Inflammatory macrophage (primary cell): ENCODE measurements around the gene TCTN2.

Experiments
- DNase-seq, 2 donors: peaks; one replicate each; pipeline ENCODE4 v3.0.0-alpha.2; 2020 to 2022

Gene TCTN2

DNA sequence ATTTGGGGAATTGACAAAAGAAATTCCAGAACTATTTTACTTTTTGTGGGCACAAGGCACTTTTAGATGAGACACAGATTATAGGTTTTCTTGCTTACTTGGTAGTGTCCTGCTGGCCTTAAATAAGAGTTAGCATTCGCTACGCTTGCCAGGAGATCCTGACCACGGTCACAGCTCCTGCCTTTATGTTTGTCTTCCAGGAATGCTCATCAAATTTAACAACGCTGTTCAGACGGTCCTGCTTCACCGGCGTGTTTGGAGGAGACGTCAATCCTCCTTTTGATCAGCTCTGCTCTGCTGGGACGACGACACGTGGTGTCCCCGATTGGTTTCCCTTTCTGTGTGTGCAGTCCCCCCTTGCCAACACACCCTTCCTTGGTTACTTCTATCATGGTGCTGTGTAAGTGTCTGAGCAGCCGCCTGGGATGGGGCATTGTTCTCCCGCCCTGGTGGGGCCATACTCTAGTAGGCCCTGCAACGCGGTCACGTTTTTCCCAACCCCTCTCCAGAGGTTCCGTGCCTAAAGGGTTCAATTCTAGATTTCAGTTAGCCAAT lies 15.8 kb downstream of the TCTN2 start:
- DNase-seq: no peak

DNA sequence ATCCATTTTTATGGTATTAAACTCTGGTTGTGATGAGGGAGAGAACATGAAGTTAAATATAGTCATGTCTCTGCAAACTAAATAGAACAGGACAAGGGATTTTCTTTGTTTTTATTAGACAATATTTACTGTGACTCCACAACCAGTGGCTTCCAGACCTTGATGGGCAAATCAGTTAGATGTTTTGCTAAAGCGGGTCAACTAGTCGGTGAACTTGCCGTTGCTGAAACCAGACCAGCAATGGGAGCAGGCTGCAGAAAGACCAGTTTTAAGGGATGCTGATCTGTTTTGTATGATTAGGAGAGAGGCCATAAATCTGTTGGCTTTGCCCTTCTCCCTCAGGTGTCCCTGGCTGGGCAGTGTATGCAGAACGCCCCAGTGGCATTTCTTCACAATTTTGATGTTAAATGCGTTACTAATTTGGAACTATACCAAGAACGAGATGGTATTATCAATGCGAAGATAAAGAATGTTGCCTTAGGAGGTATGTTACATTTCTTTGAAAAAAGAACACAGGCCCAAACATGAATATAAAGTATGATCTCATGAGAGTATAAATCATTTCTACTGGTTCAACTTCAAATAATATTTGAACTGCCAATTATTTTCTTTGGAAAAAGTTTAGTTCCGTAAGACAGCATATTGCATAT lies 19.4 kb downstream of the TCTN2 start:
- no peak for DNase-seq

DNA sequence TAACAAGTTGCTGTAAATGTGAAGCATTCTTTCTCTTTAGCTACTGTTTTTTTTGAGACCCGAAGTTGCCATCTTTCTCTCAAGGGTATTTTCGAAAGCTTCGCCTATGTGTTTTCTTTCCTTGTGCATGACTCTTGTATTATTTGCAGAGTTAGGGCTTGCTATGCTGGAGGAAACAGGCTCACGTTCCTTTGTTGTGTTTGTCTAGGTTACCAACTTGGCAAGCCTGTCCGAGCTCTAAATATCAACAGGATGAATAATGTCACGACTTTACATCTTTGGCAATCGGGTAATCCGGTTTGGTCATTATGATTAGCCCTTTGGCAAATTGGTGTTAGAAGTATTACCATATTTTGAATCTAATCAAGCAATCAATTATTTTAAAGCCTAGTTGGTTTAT lies 25.3 kb downstream of the TCTN2 start:
- DNase-seq: no peak

DNA sequence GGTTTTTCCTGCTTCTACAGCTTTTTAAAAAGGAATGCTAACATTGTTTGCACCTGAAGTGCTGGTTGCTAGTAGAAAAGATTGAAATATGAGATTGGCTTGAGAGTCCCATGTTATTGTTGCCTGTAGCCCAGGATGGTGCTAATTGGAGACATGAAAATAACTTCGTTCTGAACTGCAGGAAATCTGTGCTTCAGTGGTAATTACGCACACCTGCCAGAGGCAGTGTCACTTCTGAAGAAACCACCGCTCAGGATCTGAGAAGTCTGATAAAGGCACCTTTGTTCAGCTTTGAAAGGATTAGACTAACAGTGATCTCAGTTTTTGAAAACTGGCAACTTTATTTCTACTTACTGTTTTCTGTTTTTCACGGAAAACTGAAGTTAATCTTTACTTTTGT lies 25.7 kb downstream of the TCTN2 start:
- DNase-seq: no peak

DNA sequence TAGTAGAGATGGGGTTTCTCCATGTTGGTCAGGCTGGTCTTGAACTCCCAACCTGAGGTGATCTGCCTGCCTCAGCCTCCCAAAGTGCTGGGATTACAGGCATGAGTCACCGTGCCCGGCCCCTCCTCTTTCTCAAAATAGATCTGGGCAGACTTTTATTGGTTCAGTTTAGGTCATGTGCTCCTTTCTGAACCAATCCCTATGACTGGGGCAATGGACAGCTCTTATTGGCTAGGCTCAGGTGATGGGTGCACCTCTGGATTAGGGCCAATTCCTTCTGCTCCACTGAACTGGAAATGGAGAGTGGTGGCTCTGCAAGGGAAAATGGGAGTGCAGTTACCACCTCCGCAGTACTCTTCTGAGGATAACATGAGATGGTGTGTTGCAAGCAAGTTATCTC lies 35.0 kb downstream of the TCTN2 start:
- DNase-seq: no peak

DNA sequence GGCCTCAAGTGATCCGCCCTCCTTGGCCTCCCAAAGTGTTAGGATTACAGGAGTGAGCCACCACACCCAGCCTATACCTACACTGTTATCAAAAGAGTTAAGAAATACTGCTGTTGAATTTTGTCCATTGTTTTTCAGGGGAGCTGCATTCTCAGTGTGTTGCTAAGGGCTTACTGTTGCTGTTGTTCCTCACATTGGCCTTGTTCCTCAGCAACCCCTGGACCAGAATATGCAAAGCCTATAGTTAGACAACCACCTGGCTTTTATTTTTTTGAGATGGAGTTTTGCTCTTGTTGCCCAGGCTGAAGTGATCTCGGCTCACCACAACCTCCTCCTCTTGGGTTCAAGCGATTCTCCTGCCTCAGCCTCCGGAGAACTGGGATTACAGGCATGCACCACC lies 36.6 kb downstream of the TCTN2 start:
- DNase-seq: no peak

DNA sequence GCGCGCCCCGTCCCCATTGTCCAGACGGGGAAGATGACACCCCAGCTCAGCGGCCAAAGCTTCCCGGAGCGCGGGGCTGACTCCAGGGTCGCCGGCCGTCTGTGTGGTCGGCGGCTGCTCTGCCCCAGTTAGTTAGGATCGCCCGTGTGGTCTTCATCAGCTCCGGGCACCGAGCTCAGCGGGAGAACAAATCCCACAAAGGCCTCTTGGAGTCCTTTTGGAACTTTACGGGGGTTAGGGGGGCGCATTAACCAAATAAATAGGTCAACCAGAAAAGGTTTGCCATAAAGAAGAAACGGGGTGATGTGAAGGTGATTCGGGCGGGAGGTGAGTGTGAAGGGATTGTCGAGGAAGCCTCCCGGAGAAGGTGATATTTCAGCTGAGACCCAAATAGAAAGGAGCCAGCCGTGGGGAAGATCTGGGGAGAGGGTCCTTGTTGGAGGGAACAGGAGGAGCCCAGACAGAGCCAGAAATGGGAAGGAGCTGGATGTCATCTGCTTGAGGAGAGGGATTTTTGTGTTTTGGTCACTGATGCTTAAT lies 41.9 kb downstream of the TCTN2 start:
- no peak for DNase-seq

DNA sequence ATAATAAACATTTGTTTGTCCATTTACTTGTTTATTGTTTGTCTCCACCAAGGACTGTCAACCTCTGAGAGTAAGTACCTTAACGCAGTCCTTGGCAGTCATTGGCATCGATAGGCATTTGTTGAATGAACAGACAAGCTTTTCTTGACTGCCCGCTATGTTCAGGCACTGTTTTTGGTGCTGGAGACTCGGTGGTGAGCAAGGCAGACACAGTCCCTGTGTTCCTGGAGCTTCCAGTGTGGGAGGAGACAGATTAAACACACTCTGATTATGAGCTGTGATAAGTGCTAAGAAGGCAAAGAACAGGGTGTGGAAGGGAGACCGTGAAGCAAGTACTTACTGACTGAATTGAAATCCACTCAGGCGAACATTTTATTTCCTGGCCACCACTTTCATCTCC lies 42.5 kb downstream of the TCTN2 start:
- DNase-seq: no peak

DNA sequence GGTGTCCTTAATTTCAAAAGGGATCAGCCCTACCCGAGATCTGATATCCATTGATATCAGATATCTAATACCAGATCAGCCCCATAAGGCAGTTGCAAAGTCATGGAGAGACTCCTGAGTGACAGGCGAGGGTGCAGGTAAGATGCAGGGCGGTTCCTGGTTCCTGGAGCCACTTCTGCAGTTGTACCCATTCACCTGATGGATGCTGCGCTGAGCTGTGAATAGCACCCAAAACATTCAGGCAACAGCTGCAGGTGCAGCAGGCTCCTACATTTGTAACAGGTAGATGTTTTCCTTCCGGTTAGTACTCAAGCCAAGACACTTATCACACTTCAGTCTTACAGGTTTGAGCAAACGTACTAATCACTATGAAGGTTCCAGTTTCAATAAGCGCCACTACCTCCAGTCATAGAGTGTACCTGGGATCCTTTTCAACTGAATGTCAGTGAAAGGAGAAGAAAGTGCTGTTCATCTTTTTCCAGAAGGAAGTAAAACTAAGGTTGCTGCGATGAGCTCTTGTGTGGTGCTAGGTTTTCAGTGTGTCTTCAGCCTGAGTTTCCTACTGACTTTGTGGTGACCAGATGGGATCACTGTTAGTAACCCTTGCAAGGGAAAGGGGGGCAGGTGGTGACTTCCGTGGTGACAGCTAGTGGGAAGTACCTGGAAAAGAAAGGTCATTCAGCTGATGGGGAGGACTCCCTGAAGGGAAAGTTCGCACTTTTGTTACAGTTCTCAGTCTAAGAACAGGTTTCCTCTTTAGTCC lies 43.1 kb downstream of the TCTN2 start:
- DNase-seq: peak in 1 of 2 donors; percentile 5

DNA sequence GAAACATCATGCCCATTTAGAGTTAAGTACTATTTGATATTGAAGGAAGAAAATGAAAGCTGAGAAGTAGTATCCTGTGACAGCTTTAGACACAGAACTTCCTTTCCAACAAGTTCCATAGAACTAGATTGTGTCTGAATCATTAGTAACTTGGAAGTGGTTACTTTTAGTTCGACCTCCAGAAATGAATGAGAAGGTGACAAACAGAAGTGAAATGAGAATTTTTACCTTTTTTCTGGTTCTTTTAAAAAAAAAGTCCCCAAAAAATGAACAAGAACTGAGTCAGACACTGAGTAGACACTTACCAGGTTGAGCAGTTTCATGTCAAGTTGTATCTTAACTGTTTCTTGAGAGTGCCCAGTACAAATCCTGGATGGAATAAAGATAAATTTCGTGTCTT lies 44.3 kb downstream of the TCTN2 start:
- DNase-seq: no peak

DNA sequence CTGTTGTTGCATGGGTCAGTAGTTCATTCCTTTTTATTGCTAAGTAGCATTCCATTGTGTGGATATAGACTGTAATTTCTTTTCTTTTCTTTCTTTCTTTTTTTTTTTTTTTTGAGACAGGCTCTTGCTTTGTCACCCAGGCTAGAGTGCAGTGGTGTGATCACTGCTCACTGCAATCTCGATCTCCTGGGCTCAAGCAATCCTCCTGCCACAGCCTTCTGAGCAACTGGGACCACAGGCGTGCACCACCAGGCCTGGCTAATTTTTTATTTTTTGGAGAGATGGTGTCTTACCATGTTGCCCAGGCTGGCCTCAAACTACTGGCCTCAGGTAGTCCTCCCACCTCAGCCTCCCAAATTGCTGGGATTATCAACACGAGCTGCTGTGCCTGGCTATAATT lies 46.4 kb downstream of the TCTN2 start:
- DNase-seq: no peak

DNA sequence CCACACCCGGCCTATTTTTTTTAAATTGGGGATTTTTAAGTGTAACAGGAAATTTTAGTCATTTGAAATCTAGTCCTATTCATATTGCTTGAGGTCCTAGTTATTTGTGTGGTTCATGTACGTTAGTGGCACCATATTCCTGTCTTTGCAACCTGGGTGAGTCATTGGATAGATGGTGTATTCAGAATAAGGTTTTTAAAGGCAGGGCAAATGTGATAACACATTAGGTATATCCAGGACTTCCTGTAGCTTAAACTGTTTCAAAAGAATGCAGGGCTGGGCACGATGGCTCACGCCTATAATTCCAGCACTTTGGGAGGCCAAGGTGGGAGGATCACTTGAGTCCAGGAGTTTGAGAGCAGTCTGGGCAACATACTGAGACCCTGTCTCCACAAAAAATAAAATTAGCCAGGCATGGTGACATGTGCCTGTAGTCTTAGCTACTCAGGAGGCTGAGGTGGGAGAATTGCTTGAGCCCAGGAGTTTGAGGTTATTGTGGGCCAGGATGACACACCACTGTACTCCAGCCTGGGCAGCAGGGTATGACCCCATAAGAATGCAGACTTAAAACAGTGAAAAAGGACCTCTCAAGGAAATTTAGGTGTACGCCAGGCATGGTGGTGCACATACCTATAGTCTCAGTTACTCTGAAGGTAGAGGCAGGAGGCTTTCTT lies 49.4 kb downstream of the TCTN2 start:
- DNase-seq: no peak

DNA sequence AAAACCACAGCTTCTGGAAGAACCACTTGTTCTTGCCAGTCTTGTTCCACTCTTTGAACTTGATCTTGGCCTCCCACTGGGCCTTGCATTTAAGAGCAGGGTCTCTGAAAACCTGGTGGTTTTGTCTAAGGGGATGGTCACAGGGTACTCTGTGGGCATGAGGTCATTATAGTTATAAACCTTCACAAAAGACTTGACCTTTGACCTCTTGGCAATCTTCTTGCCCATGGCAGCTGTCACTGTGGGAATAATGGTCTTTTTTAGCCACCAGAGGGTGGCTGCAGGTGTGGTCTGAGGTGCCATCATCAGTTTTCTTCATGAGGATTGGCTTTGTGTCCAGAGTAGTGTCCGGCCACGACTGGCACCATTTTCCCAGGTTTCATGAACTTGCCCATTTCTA lies 50.3 kb downstream of the TCTN2 start:
- no peak for DNase-seq

DNA sequence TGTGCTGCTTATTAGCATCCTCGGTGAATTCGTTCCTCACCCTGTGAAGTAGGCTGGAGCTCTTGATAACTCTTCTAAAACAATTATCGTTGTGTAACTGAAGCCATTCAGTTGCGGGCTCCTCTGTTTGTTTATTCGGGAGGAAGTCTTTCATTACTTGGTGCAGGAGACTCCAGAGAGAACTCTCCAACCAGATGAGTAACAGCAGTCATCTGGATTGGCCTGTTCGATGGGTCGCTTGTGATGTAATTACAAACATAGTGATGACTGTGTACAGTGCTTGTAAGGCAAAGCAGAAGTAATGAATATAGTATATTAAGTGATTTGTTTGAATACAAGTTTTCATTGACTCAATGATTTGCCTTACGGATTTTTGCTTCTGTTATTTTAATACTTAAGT lies 52.1 kb downstream of the TCTN2 start:
- DNase-seq: peak in 1 of 2 donors; percentile 17

DNA sequence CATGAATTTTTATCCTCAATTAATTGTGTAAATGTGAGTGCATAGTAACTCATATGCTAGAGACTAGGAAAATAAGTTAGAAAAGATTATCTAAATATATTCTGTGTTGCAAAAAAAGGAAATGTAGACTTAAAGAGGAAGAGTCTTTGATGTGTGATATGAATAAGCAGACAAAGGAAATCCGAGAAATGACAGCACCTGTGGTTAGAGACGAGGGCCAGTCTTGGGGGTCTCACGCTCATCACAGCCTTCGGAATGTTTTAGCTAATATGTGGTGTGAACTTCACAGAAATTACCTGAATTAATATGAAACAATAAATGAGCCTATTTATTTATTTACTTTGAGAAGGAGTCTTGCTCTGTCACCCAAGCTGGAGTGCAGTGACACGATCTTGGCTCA lies 52.9 kb downstream of the TCTN2 start:
- no peak for DNase-seq

DNA sequence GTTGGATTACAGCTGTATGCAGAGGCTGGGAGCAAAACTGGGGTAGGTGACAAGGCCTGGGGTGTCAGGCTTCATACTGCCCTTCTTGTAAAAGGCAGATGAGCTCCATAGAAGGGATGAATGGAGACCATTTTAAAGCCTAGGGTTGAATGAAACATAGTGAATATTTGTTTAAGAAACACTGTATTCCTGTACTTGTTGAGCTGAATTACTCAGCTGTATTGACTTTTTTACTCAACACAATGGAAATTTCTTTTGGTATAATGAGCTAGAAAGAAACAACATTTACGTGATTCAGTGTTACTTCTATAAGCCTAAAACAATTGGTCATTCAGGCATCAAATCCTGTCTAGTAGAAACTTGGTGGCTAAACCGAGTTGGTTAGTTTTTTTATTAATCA lies 55.3 kb downstream of the TCTN2 start:
- no peak for DNase-seq

DNA sequence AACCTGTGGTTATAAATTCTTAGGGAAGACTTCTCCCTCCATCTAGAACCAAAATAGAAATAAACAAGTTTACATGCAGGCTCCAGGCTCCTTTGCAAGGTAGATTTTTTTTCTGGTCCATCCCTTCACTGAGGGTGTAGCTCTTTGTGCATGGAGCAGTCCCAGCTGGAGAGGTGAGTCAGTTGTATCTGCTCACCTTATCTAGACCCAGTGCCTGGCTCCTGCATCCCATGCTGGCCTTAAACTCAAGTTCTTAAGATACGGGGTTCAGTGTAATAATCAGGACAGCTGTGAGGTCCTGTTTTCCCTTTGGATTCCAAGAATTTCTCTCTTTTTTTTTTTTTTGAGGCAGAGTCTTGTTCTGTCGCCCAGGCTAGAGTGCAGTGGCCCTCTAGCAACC lies 56.0 kb downstream of the TCTN2 start:
- DNase-seq: no peak

DNA sequence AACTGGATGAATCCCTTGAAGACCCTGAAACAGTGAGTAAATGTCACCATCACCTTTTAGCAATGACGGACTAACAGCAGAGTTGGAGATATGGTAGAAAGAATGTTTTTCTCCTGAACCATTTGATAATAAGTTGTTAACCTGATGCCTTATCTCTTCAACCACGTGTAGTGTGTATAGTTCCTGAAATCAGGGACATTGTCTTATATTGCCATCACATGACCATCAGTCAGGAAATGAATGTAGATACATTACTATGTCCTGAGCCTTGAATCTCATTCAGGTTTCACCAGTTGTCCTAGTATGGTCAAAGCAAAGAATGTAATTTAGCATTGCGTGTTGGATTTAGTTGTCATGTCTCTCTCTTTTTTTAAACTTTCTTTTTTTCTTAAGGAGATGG lies 57.0 kb downstream of the TCTN2 start:
- DNase-seq: no peak

DNA sequence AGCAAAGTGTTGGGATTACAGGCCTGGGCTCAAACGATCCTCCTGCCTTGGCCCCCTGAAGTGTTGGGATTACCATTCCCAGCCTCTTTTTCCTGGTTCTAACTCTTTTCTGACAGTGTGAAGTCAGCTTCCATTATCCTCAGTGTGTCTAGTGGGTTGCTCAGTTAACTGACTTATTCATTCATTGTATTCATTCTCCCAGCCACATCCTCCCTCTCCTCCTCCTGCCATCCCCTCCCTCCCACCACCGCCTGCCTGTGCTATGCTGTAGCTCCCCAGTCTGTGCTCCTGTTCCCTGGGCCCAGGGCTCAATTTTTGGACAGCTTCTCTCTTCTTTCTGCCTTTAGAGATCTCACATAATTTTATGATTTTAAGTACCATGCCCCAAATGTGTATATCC lies 60.7 kb downstream of the TCTN2 start:
- no peak for DNase-seq

DNA sequence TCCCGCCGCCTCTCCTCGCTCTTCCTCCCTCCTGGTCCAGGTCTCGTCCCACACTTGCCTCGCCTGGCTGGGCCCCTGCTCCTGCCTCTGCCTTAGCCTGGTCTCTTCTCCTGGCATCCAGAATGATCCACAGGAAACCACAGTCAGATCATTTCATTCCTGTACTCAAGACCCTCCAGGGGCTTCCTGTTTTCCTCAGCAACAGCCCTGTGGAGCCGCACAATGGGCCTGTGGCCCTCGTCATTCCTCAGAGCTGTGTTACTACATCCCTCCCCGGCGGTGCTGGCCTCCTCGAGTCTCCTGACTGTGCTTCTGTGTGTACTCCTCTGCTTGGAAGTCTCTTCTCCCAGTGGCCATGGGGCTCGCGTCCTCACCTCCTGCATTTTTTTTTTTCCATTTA lies 61.3 kb downstream of the TCTN2 start:
- no peak for DNase-seq

DNA sequence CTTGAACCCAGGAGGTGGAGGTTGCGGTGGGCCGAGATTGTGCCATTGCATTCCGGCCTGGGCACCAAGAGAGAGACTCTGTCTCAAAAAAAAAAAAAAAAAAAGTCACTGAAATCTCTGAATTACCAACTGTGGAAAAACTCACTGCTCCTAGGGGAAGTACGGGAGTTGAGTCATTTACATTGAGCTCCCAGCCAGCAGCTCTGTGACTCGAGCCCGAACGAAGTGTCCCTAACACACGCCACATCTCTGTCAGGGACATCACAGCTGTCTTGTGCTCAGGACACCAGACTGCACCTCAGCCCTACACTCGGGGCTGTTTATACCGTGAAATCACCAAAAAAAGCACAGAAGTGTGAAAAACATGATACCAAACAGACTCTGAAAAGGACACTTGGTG lies 62.3 kb downstream of the TCTN2 start:
- DNase-seq: no peak

DNA sequence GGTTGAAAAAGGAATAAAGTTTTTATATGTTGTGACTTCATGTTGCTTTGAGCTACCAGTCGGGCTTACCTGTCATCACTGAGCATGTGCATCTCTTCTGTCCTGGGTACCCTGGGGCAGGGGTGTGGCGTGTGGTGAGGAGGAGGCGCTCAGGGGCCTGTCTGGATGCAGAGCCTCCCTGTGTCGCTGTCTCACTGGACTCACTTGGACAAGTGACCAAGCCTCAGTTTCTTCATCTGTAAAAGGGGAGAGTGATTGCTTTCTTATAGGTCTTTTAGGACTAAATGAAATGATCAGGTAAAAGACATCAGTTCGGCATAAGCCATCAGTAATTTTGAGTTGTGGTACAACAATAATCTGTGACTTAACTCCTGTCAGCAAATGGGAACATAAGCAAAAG lies 63.4 kb downstream of the TCTN2 start:
- DNase-seq: no peak

DNA sequence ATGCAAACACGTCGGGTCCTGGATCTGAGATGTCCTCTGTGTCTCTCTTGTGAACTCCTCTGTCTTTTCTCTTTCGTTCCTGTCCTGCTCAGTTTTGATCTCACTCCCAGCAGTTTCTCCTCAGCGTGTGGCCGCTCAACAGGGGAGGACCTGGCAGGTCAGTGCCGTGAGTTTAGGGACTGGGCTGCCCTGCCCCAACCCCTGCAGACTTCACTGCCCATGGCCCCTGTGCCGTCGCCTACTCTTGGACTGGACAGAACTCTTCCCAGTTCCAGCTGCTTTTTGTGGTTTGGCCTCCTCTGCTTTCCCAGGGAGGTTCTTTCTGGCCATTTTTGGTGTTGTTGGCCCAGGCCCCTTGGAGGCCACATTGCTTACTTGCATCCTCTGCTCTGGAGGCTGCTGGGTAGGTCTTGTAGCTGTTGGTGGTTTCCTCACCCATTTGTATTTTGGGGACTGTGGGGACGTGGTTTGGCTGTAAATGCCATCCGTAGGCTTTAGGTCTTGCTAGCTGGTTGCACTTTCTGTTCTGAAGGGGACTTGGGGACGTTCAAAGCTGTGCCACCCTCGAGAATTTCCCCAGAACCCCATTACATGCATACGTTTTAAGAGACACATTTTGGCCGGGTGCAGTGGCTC lies 71.1 kb downstream of the TCTN2 start:
- no peak for DNase-seq
